ENCODE measurements around the gene MCM3AP. TPM values are rescaled to one million over a fixed set of nuclear protein-coding genes. Genes with fewer than 3 reads are reported as not detected.

The MCM3AP gene
- total RNA-seq, 1 experiment from 2014 or later: 57.8 TPM

- TF ChIP-seq EZH2 (IDR thresholded peaks at IDR 0.05; ENCODE audit: low read depth) (no peak), CTCF (conservative IDR thresholded peaks at IDR 0.05) (no peak)
- no TSS peak for BruUV-seq (replicated peaks)
- no peaks in the 10 kb centered on the region for H3K36me3 ChIP-seq (ENCODE audit: low read depth)
- no peak overlapping the region for H3K4me2 ChIP-seq
- no peak overlapping the region for H2AFZ ChIP-seq
- H3K9me3 ChIP-seq (ENCODE audit: insufficient read depth, low read depth): no peaks in the 10 kb centered on the region
- H4K20me1 ChIP-seq (ENCODE audit: insufficient read depth): no peaks in the 10 kb centered on the region
- ChIA-PET POLR2A (ENCODE audit: unreplicated experiment) (no interaction called here), CTCF (no interaction called here)
- no peaks in the 10 kb centered on the region for H3K4me1 ChIP-seq (replicated peaks; ENCODE audit: insufficient read depth)
- intact Hi-C loops (cut with micrococcal nuclease; ENCODE audit: unreplicated experiment): no loop called here
- H3F3A ChIP-seq (ENCODE audit: insufficient read depth, low read depth): no peaks in the 10 kb centered on the region
- H3K79me2 ChIP-seq (ENCODE audit: low read depth): no peaks in the 10 kb centered on the region
- no peaks in the 10 kb centered on the region for H3K9me2 ChIP-seq (ENCODE audit: insufficient read depth)
- DNase-seq: no peak
- H3K4me3 ChIP-seq: no peak overlapping the region
- H3K27ac ChIP-seq: no peak overlapping the region
- no peaks in the 10 kb centered on the region for H3K27me3 ChIP-seq (ENCODE audit: insufficient read depth, low read depth)
Measured at GRCh38 chr21:46295996-46296752, 10.8 kb upstream of the MCM3AP start.

GRCh38 chr21:46295177-46295770 lies 9.9 kb upstream of the MCM3AP start:
- H3K4me3 ChIP-seq: no peak overlapping the region
- peak overlapping the region; percentile 42; the same call in 1 of the 2 replicates for H3K4me2 ChIP-seq
- ChIA-PET CTCF (no interaction called here), POLR2A (ENCODE audit: unreplicated experiment) (no interaction called here)
- no peaks in the 10 kb centered on the region for H3K9me2 ChIP-seq (ENCODE audit: insufficient read depth)
- H2AFZ ChIP-seq: no peak overlapping the region
- no peaks in the 10 kb centered on the region for H3K79me2 ChIP-seq (ENCODE audit: low read depth)
- no peak for DNase-seq
- TF ChIP-seq CTCF (conservative IDR thresholded peaks at IDR 0.05) (no peak), EZH2 (IDR thresholded peaks at IDR 0.05; ENCODE audit: low read depth) (no peak)
- no peaks in the 10 kb centered on the region for H3K9me3 ChIP-seq (ENCODE audit: insufficient read depth, low read depth)
- H3K4me1 ChIP-seq (replicated peaks; ENCODE audit: insufficient read depth): no peaks in the 10 kb centered on the region
- BruUV-seq (replicated peaks): no TSS peak
- no peaks in the 10 kb centered on the region for H4K20me1 ChIP-seq (ENCODE audit: insufficient read depth)
- intact Hi-C loops (cut with micrococcal nuclease; ENCODE audit: unreplicated experiment): no loop called here
- H3K27ac ChIP-seq: no peak overlapping the region
- no peaks in the 10 kb centered on the region for H3K27me3 ChIP-seq (ENCODE audit: insufficient read depth, low read depth)
- H3K36me3 ChIP-seq (ENCODE audit: low read depth): no peaks in the 10 kb centered on the region
- no peaks in the 10 kb centered on the region for H3F3A ChIP-seq (ENCODE audit: insufficient read depth, low read depth)

- no peaks in the 10 kb centered on the region for H3K36me3 ChIP-seq (ENCODE audit: low read depth)
- H3K4me2 ChIP-seq: peak overlapping the region; percentile 42; the same call in 1 of the 2 replicates
- no peaks in the 10 kb centered on the region for H3K27me3 ChIP-seq (ENCODE audit: insufficient read depth, low read depth)
- no peaks in the 10 kb centered on the region for H3K4me1 ChIP-seq (replicated peaks; ENCODE audit: insufficient read depth)
- no peak overlapping the region for H3K4me3 ChIP-seq
- H3F3A ChIP-seq (ENCODE audit: insufficient read depth, low read depth): no peaks in the 10 kb centered on the region
- TF ChIP-seq CTCF (conservative IDR thresholded peaks at IDR 0.05) (no peak), EZH2 (IDR thresholded peaks at IDR 0.05; ENCODE audit: low read depth) (no peak)
- no peaks in the 10 kb centered on the region for H3K9me3 ChIP-seq (ENCODE audit: insufficient read depth, low read depth)
- H4K20me1 ChIP-seq (ENCODE audit: insufficient read depth): no peaks in the 10 kb centered on the region
- BruUV-seq (replicated peaks): no TSS peak
- H3K79me2 ChIP-seq (ENCODE audit: low read depth): no peaks in the 10 kb centered on the region
- peak; percentile 20 to 60 for DNase-seq
- intact Hi-C loops (cut with micrococcal nuclease; ENCODE audit: unreplicated experiment): no loop called here
- no peak overlapping the region for H2AFZ ChIP-seq
- CTCF ChIA-PET: interaction anchor here (0.8 kb wide), 1 partner anchor 13 kb away, joined by 4 read pairs; no protein-coding TSS in a partner anchor
- no peak overlapping the region for H3K27ac ChIP-seq
- no peaks in the 10 kb centered on the region for H3K9me2 ChIP-seq (ENCODE audit: insufficient read depth)
- POLR2A ChIA-PET (ENCODE audit: unreplicated experiment): interaction anchor here (0.6 kb wide), 1 partner anchor 34 kb away, joined by 6 read pairs; no protein-coding TSS in a partner anchor
Measured at GRCh38 chr21:46294647-46295176, 9.3 kb upstream of the MCM3AP start.
